RWPE1 (cell line): ENCODE results near the gene PLEKHM3.
A peak's percentile ranks its signal among the peaks of the same experiment; 100 is the strongest.
"Not testable (repeated sequence)": the region's sequence is repeated elsewhere in the genome, so short reads cannot be mapped to it uniquely, and the experiment has no call there.

ENCODE experiments used
- CTCF ChIA-PET: fragments of 350-600 bp; sonication (Branson Sonifier 250); formaldehyde crosslinking; extraction: SDS; loops from one replicate; lab custom pipeline; 2021; lab: Yijun Ruan, JAX
- POLR2A ChIA-PET: fragments of 400-600 bp; formaldehyde crosslinking; extraction: SDS; loops from one replicate; lab custom pipeline; 2020; ENCODE audit warnings: antibody characterized with exemption; ENCODE audit not compliant: low non-redundant PET; lab: Yijun Ruan, JAX
- DNase-seq: peaks from one replicate; pipeline ENCODE4 v3.0.0; 2012; ENCODE audit warnings: low spot score
- H3K27ac ChIP-seq: fragments of 450-650 bp; 2 replicates; pipeline ENCODE4 v1.5.1; 2017
- CTCF ChIP-seq: fragments of 450-650 bp; conservative IDR thresholded peaks from 2 replicates; pipeline ENCODE4 v1.5.1; 2017; ENCODE audit warnings: low read depth, mild to moderate bottlenecking

Gene PLEKHM3

GRCh38 chr2:207815254-207815653 lies 210.1 kb downstream of the PLEKHM3 start:
- no peak for TF ChIP-seq CTCF
- ChIA-PET CTCF (no interaction called here), POLR2A (no interaction called here)
- no peak for DNase-seq
- H3K27ac ChIP-seq, result no peak overlapping the region

- CTCF ChIA-PET, result interaction anchor here (0.6 to 0.7 kb wide), 3 partner anchors 29 to 587 kb away, joined by 3 to 5 read pairs (median 3); no protein-coding TSS in a partner anchor
- DNase-seq, result no peak
- no peak for TF ChIP-seq CTCF
- POLR2A ChIA-PET, result no interaction called here
- no peak overlapping the region for H3K27ac ChIP-seq
Observed at GRCh38 chr2:207813942-207814341, 211.4 kb downstream of the PLEKHM3 start.

- no peak for DNase-seq
- POLR2A ChIA-PET, result no interaction called here
- no peak for TF ChIP-seq CTCF
- CTCF ChIA-PET, result interaction anchor here (0.6 to 0.7 kb wide), 2 partner anchors 28 to 588 kb away, joined by 3 to 5 read pairs; no protein-coding TSS in a partner anchor
- no peak overlapping the region for H3K27ac ChIP-seq
Observed at GRCh38 chr2:207813221-207813916, 212.0 kb downstream of the PLEKHM3 start.

- H3K27ac ChIP-seq, result no peak overlapping the region
- POLR2A ChIA-PET, result no interaction called here
- DNase-seq, result no peak
- CTCF ChIA-PET, result no interaction called here
- no peak for TF ChIP-seq CTCF
Observed at GRCh38 chr2:207812726-207813080, 212.6 kb downstream of the PLEKHM3 start.

GRCh38 chr2:207812058-207812725 lies 213.1 kb downstream of the PLEKHM3 start:
- H3K27ac ChIP-seq, result no peak overlapping the region
- ChIA-PET POLR2A (no interaction called here), CTCF (no interaction called here)
- DNase-seq, result no peak
- no peak for TF ChIP-seq CTCF

- H3K27ac ChIP-seq, DNase-seq, CTCF ChIA-PET, POLR2A ChIA-PET: not testable (repeated sequence)
Observed at GRCh38 chr2:207811658-207812057, 213.7 kb downstream of the PLEKHM3 start.

GRCh38 chr2:207810200-207810788 lies 215.0 kb downstream of the PLEKHM3 start:
- TF ChIP-seq CTCF, result no peak
- H3K27ac ChIP-seq, result peak overlapping the region; percentile 48
- DNase-seq, result no peak
- ChIA-PET POLR2A (no interaction called here), CTCF (no interaction called here)
